Peyer's patch (tissue), 4 donors: Measurements from ENCODE around the gene TEKT1.

Source experiments
- CTCF ChIP-seq, 6 experiments: fragments of 450-650 bp in 4 of 6; fragments of 200-600 bp in 2 of 6; sonication (generic) in 1 of 6; IDR thresholded peaks; one replicate each; pipeline ENCODE4 v1.5.1; 2017 to 2019; ENCODE audit warnings: antibody characterized with exemption in 6 of 6, mild to moderate bottlenecking in 3 of 6, moderate library complexity in 1 of 6
- POLR2A ChIP-seq, 2 donors: fragments of 450-650 bp; IDR thresholded peaks; one replicate each; pipeline ENCODE4 v1.5.1; 2017; ENCODE audit warnings: antibody characterized with exemption in 2 of 2, mild to moderate bottlenecking in 2 of 2, moderate library complexity in 2 of 2

GRCh38 chr17:6753546-6753945, 78.0 kb downstream of the TEKT1 start:
- no peak for TF ChIP-seq POLR2A (IDR thresholded peaks at IDR 0.05)
- no peak for TF ChIP-seq CTCF (IDR thresholded peaks at IDR 0.05)
